ENCODE data around the gene RFESD.

RFESD gene

DNA sequence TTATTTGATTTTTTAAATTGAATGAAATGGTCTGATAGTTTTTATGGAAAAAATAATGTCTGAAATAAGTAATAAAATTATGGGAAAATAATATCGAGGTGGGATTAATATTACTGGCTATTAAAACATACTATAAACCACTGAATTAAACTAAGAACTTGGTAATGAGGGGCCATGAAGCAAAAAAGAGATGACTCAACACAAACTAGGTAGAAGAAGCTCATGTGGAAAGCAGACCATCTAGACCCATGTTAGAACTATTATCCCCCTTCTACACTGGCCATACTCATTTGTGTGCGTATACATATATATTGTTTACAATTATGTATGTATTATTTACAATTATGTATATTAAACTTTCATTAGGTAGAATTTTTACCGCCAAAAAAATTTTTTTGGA, 35.2 kb upstream of the RFESD start:
- no peak for DNase-seq (ENCODE audit: low spot score)
- TF ChIP-seq CTCF (IDR thresholded peaks at IDR 0.05; ENCODE audit: extremely low read depth, missing control alignments): no peak

- TF ChIP-seq CTCF (IDR thresholded peaks at IDR 0.05; ENCODE audit: extremely low read depth, missing control alignments): no peak
- DNase-seq (ENCODE audit: low spot score): no peak
These were observed 33.1 kb upstream of the RFESD start for GRCh38 chr5:95613514-95613913.

DNA sequence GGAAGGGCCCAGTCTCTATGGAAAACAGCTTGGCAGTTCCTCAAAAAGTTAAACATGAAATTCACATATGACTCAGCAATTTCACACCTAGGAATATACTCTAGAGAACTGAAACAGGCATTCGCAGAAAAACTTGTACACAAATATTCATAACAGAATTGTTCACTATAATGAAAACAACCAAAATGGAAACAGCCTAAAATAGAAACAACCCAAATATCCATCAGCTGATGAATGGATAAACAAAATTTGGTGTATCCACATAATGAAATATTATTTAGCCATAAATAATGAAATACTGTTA, 31.5 kb upstream of the RFESD start:
- no peak for TF ChIP-seq CTCF (IDR thresholded peaks at IDR 0.05; ENCODE audit: extremely low read depth, missing control alignments)
- no peak for DNase-seq (ENCODE audit: low spot score)

DNA sequence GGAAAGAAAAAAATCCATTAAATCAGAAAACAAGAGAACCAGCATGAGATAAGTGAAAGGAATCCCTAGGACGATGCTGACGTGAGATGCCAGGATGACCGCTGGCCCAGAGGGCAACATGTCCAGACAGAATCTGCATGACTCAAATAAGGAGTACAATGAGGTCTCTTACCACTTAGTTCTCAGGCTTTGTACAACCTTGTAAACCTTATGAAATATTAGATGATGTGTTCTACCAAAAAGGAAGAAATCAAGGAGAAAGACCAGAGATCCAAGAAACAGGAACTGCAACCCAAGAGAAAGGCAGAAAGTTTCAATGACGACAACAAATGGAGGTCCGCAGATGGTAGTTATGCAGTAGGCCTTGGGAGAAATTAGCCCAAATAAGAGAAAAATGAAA, 29.5 kb upstream of the RFESD start:
- no peak for TF ChIP-seq CTCF (IDR thresholded peaks at IDR 0.05; ENCODE audit: extremely low read depth, missing control alignments)
- DNase-seq (ENCODE audit: low spot score): peak; percentile 36

GRCh38 chr5:95619096-95619495, 27.5 kb upstream of the RFESD start:
- DNase-seq (ENCODE audit: low spot score): no peak
- TF ChIP-seq CTCF (IDR thresholded peaks at IDR 0.05; ENCODE audit: extremely low read depth, missing control alignments): no peak

GRCh38 chr5:95619514-95620029, 27.0 kb upstream of the RFESD start:
- TF ChIP-seq CTCF (IDR thresholded peaks at IDR 0.05; ENCODE audit: extremely low read depth, missing control alignments): no peak
- no peak for DNase-seq (ENCODE audit: low spot score)

DNA sequence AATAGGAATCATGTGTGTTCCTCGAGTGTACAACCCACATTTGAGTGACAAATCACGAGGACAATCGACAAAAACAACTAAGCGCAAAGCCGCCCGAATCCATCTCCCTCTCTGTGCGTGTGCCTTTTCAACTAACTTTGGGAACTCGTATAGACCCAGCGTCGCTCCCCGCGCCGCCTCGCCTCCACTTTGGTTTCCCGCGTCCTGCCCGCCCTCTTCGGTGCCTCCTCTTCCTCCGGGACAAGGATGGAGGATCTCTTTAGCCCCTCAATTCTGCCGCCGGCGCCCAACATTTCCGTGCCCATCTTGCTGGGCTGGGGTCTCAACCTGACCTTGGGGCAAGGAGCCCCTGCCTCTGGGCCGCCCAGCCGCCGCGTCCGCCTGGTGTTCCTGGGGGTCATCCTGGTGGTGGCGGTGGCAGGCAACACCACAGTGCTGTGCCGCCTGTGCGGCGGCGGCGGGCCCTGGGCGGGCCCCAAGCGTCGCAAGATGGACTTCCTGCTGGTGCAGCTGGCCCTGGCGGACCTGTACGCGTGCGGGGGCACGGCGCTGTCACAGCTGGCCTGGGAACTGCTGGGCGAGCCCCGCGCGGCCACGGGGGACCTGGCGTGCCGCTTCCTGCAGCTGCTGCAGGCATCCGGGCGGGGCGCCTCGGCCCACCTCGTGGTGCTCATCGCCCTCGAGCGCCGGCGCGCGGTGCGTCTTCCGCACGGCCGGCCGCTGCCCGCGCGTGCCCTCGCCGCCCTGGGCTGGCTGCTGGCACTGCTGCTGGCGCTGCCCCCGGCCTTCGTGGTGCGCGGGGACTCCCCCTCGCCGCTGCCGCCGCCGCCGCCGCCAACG, 26.3 kb upstream of the RFESD start, which contains the start of gene GPR150:
Gene GPR150, plus strand, starts transcription at position 58 of the 840 bp plus-strand sequence. Its CDS starts 189 bp downstream, at position 247.
- no peak for TF ChIP-seq CTCF (IDR thresholded peaks at IDR 0.05; ENCODE audit: extremely low read depth, missing control alignments)
- peak; percentile 84 for DNase-seq (ENCODE audit: low spot score)
